HCT116 (cell line): ENCODE data around the gene DMD. TPM values are rescaled to one million over a fixed set of nuclear protein-coding genes. Genes with fewer than 3 reads are reported as not detected.

Experiments
- ATAC-seq: fragments of 200-7000 bp; cut with Tn5 transposase; 2 replicates; pipeline ENCODE4 v1.9.1; 2020; ENCODE audit warnings: mild to moderate bottlenecking, moderate library complexity
- BruUV-seq: library from RNA; stranded (reverse); fragments of 400-500 nt; replicated peaks from 2 replicates; lab custom pipeline; 2021; lab: Mats Ljungman, UMichigan
- CTCF ChIA-PET: fragments of 300-600 bp; sonication (Branson Sonifier 250); formaldehyde crosslinking; loops from one replicate; lab custom pipeline; 2021; ENCODE audit warnings: antibody characterized with exemption; lab: Charles Lee
- POLR2A ChIA-PET: fragments of 300-600, 350-600 bp; sonication (Branson Sonifier 250); formaldehyde crosslinking; loops from one replicate; lab custom pipeline; 2021; ENCODE audit warnings: antibody characterized with exemption; lab: Charles Lee
- RAD21 ChIA-PET, 2 experiments: fragments of 300-600 bp; sonication (Branson Sonifier 250); formaldehyde crosslinking; loops; one replicate each; lab custom pipeline; 2023; ENCODE audit warnings: low total read pairs in 2 of 2; ENCODE audit not compliant: uncharacterized antibody in 2 of 2, unreplicated experiment in 2 of 2, low non-redundant PET in 1 of 2; lab: Charles Lee
- DNase-seq: peaks from one replicate; pipeline ENCODE4 v3.0.0-alpha.2; 2010; ENCODE audit warnings: low read depth, low spot score
- H2AFZ ChIP-seq: fragments of 200-600 bp; shearing (Covaris generic), sonication (generic); 2 replicates; pipeline ENCODE4 v1.6.1; 2017; ENCODE audit warnings: low read depth, mixed run types, mixed read lengths, antibody characterized with exemption, low read length; ENCODE audit not compliant: poor library complexity, severe bottlenecking
- H3K27ac ChIP-seq: 2 replicates; pipeline ENCODE4 v1.5.1; 2012; ENCODE audit warnings: low read depth, low read length
- H3K27me3 ChIP-seq: fragments of 200-600 bp; sonication (generic); 2 replicates; pipeline ENCODE4 v1.6.1; 2016; ENCODE audit warnings: mixed run types, low read length, mixed read lengths; ENCODE audit not compliant: insufficient read depth
- H3K36me3 ChIP-seq, 2 experiments: fragments of 200-500 bp in 1 of 2; fragments of 200-600 bp in 1 of 2; sonication (Bioruptor generic) in 1 of 2; sonication (generic) in 1 of 2; 2 replicates each; pipeline versions ENCODE4 v1.5.1 to v1.6.1; 2014 to 2016; ENCODE audit warnings: low read length in 2 of 2, inconsistent platforms in 1 of 2, mixed read lengths in 1 of 2, mixed run types in 1 of 2; ENCODE audit not compliant: insufficient read depth in 2 of 2, control insufficient read depth in 1 of 2
- H3K4me1 ChIP-seq, 2 experiments: fragments of 200-600 bp in 1 of 2; sonication (generic) in 1 of 2; 2 replicates each; pipeline versions ENCODE4 v1.5.1 to v1.6.1; 2012 to 2017; ENCODE audit warnings: low read length in 2 of 2, inconsistent platforms in 1 of 2, mild to moderate bottlenecking in 1 of 2, mixed read lengths in 1 of 2, mixed run types in 1 of 2, moderate library complexity in 1 of 2; ENCODE audit not compliant: insufficient read depth in 2 of 2, control insufficient read depth in 1 of 2
- H3K4me2 ChIP-seq: fragments of 200-600 bp; sonication (generic); 2 replicates; pipeline ENCODE4 v1.6.1; 2017; ENCODE audit warnings: mixed run types, low read length, mixed read lengths
- H3K4me3 ChIP-seq, 2 experiments: fragments of 200-600 bp in 1 of 2; sonication (generic) in 1 of 2; replicated peaks in 1 of 2; 2 replicates each; pipeline ENCODE4 v1.5.1; 2011 to 2016; ENCODE audit warnings: low read length in 2 of 2, control low read depth in 1 of 2, low read depth in 1 of 2, mild to moderate bottlenecking in 1 of 2, mixed read lengths in 1 of 2, mixed run types in 1 of 2
- H3K79me2 ChIP-seq: fragments of 200-600 bp; sonication (generic); 2 replicates; pipeline ENCODE4 v1.6.1; 2017; ENCODE audit warnings: mild to moderate bottlenecking, mixed run types, low read length, moderate library complexity, mixed read lengths; ENCODE audit not compliant: insufficient read depth
- H3K9ac ChIP-seq: fragments of 200-600 bp; sonication (generic); 2 replicates; pipeline ENCODE4 v1.6.1; 2016; ENCODE audit warnings: low read length, mixed read lengths
- H3K9me2 ChIP-seq: fragments of 200-600 bp; sonication (generic), shearing (Covaris generic); 2 replicates; pipeline ENCODE4 v1.6.1; 2017; ENCODE audit warnings: mixed run types, mild to moderate bottlenecking, moderate library complexity; ENCODE audit not compliant: insufficient read depth
- H3K9me3 ChIP-seq, 2 experiments: fragments of 200-500 bp in 1 of 2; fragments of 200-600 bp in 1 of 2; sonication (Bioruptor generic) in 1 of 2; sonication (generic) in 1 of 2; 2 replicates each; pipeline ENCODE4 v1.6.1; 2014 to 2017; ENCODE audit warnings: low read length in 2 of 2, mixed read lengths in 2 of 2, inconsistent platforms in 1 of 2, low read depth in 1 of 2, mild to moderate bottlenecking in 1 of 2, mixed run types in 1 of 2, moderate library complexity in 1 of 2; ENCODE audit not compliant: control insufficient read depth in 1 of 2, insufficient read depth in 1 of 2
- H4K20me1 ChIP-seq: fragments of 200-600 bp; sonication (generic), shearing (Covaris generic); 2 replicates; pipeline ENCODE4 v1.6.1; 2017; ENCODE audit warnings: mixed run types, mild to moderate bottlenecking, moderate library complexity; ENCODE audit not compliant: insufficient read depth
- CEBPB ChIP-seq: IDR thresholded peaks from 2 replicates; pipeline ENCODE4 v1.6.1; 2012; ENCODE audit warnings: low read depth
- EZH2phosphoT487 ChIP-seq: fragments of 200-600 bp; IDR thresholded peaks from 2 replicates; pipeline ENCODE4 v1.6.1; 2018; ENCODE audit warnings: antibody characterized with exemption, borderline replicate concordance
- SIN3A ChIP-seq: IDR thresholded peaks from 2 replicates; pipeline ENCODE4 v1.6.1; 2012; ENCODE audit warnings: low read depth
- SRF ChIP-seq: IDR thresholded peaks from 2 replicates; pipeline ENCODE4 v1.6.1; 2012; ENCODE audit warnings: low read depth
- ZFX ChIP-seq: fragments of 450-650 bp; IDR thresholded peaks from 2 replicates; pipeline ENCODE4 v1.6.1; 2017
- intact Hi-C: fragments of 100-400 bp; cut with micrococcal nuclease; formaldehyde crosslinking; loops from 2 replicates; pipeline ENCODE4 v1.10.0; 2022
- total RNA-seq: library from RNA; stranded (reverse); gene quantifications from one replicate; pipeline ENCODE4 v1.2.1, GENCODE V29; 2021; ENCODE audit not compliant: unreplicated experiment
- TF ChIP-seq, protein P1 (sequence below): IDR thresholded peaks from 2 replicates; pipeline ENCODE4 v1.6.1; 2011; ENCODE audit warnings: mild to moderate bottlenecking, low read length, moderate library complexity; ENCODE audit not compliant: insufficient replicate concordance; ENCODE audit errors: extremely low read depth

Gene DMD
- total RNA-seq, 1 experiment from 2014 or later, result 0.05 TPM

DNA sequence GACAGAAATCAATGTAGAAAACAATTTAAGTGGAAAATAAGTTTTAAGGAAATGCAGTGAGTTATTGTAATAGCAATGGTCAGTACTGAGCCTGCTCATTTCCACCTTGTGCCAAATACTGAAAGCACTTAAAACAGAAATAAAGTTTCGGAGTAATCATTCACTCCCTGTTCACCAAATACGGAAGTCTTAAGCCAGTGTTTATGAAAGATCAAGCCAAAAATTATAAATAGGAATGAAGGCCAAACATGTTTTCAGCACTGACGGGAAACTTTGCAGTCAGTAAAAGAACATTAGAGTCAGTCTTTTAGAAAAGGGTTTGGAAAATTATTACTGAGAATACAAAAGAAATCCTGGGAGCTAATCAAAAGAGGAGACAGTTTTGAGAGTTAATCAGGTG is 178.6 kb downstream of the DMD start:
- Histone ChIP-seq H3K36me3 (no peaks in the 10 kb centered on the region), H2AFZ (no peak overlapping the region), H3K9me2 (no peaks in the 10 kb centered on the region), H3K4me2 (no peak overlapping the region), H3K9ac (no peak overlapping the region), H3K79me2 (no peaks in the 10 kb centered on the region), H3K4me3 (no peak overlapping the region), H3K4me1 (no peaks in the 10 kb centered on the region), H4K20me1 (no peaks in the 10 kb centered on the region), H3K27me3 (no peaks in the 10 kb centered on the region), H3K27ac (no peak overlapping the region), H3K9me3 (no peaks in the 10 kb centered on the region)
- TF ChIP-seq SIN3A (no peak), ZFX (no peak), SRF (no peak), EZH2phosphoT487 (no peak)
- TF ChIP-seq, protein P1, sequence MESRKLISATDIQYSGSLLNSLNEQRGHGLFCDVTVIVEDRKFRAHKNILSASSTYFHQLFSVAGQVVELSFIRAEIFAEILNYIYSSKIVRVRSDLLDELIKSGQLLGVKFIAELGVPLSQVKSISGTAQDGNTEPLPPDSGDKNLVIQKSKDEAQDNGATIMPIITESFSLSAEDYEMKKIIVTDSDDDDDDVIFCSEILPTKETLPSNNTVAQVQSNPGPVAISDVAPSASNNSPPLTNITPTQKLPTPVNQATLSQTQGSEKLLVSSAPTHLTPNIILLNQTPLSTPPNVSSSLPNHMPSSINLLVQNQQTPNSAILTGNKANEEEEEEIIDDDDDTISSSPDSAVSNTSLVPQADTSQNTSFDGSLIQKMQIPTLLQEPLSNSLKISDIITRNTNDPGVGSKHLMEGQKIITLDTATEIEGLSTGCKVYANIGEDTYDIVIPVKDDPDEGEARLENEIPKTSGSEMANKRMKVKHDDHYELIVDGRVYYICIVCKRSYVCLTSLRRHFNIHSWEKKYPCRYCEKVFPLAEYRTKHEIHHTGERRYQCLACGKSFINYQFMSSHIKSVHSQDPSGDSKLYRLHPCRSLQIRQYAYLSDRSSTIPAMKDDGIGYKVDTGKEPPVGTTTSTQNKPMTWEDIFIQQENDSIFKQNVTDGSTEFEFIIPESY, result no peak
- BruUV-seq, result no TSS peak
- POLR2A ChIA-PET, result no interaction called here
- ATAC-seq (no peak), DNase-seq (no peak)
- RAD21 ChIA-PET, result no interaction called here
- intact Hi-C loops, result no loop called here
- CTCF ChIA-PET, result no interaction called here

DNA sequence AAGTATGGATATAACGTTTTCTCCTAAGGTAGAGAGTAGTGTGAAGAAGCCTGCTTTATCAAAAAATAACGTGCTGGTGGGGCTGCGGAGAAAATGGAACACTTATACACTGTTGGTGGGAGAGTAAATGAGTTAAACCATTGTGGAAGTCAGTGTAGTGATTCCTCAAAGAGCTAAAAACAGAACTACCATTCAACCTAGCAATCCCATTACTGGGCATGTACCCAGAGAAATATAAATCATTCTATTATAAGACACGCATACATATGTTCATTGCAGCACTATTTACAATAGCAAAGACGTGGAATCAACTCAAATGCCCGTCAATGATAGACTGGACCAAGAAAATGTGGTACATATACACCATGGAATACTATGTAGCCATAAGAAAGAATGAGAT is 196.4 kb downstream of the DMD start:
- ATAC-seq (no peak), DNase-seq (no peak)
- no peak overlapping the region for H3K9ac ChIP-seq
- H3K79me2 ChIP-seq, result no peaks in the 10 kb centered on the region
- H3K4me1 ChIP-seq, result no peaks in the 10 kb centered on the region
- BruUV-seq, result no TSS peak
- RAD21 ChIA-PET, result no interaction called here
- POLR2A ChIA-PET, result no interaction called here
- H4K20me1 ChIP-seq, result no peaks in the 10 kb centered on the region
- intact Hi-C loops, result no loop called here
- no peak overlapping the region for H3K4me3 ChIP-seq
- no peaks in the 10 kb centered on the region for H3K36me3 ChIP-seq
- CTCF ChIA-PET, result no interaction called here
- no peak overlapping the region for H3K4me2 ChIP-seq
- H2AFZ ChIP-seq, result no peak overlapping the region
- no peak overlapping the region for H3K27ac ChIP-seq
- TF ChIP-seq CEBPB, result no peak
- no peaks in the 10 kb centered on the region for H3K27me3 ChIP-seq
- H3K9me3 ChIP-seq, result no peaks in the 10 kb centered on the region; a peak in 1 of 4 replicates
- no peaks in the 10 kb centered on the region for H3K9me2 ChIP-seq
